SU-DHL-6 (cell line): ENCODE results near the gene ADCYAP1R1.

Experiments used
- H2AFZ ChIP-seq: fragments of 200-600 bp; sonication (generic); 2 replicates; pipeline ENCODE4 v1.6.1; 2014; ENCODE audit warnings: low read depth, mild to moderate bottlenecking, moderate library complexity, mixed read lengths, antibody characterized with exemption, low read length; ENCODE audit not compliant: severe bottlenecking
- H3F3A ChIP-seq: fragments of 200-600 bp; shearing (Covaris generic); 2 replicates; pipeline ENCODE4 v1.6.0; 2016; ENCODE audit warnings: antibody characterized with exemption, mild to moderate bottlenecking; ENCODE audit not compliant: insufficient read depth
- H3K27ac ChIP-seq: fragments of 200-600 bp; sonication (generic); 2 replicates; pipeline ENCODE4 v1.5.1; 2016; ENCODE audit warnings: low read depth, mild to moderate bottlenecking, low read length, moderate library complexity, mixed read lengths
- H3K27me3 ChIP-seq: fragments of 200-600 bp; sonication (generic), shearing (Covaris generic); 2 replicates; pipeline ENCODE4 v1.6.0; 2014; ENCODE audit warnings: mild to moderate bottlenecking, low read length
- H3K36me3 ChIP-seq: fragments of 200-600 bp; sonication (generic); 2 replicates; pipeline ENCODE4 v1.6.1; 2014; ENCODE audit warnings: mild to moderate bottlenecking, low read length, mixed read lengths
- H3K4me2 ChIP-seq: fragments of 300-600, 200-600 bp; shearing (Covaris generic), sonication (generic); 2 replicates; pipeline ENCODE4 v1.6.0; 2014; ENCODE audit warnings: low read length, low read depth, mild to moderate bottlenecking; ENCODE audit not compliant: poor library complexity, severe bottlenecking
- H3K4me3 ChIP-seq: fragments of 200-600 bp; sonication (generic); 2 replicates; pipeline ENCODE4 v1.5.1; 2014; ENCODE audit warnings: antibody characterized with exemption, low read length, mild to moderate bottlenecking, mixed read lengths; ENCODE audit not compliant: insufficient read depth, poor library complexity, severe bottlenecking
- H3K79me2 ChIP-seq: fragments of 200-600 bp; sonication (generic); 2 replicates; pipeline ENCODE4 v1.6.1; 2014; ENCODE audit warnings: mild to moderate bottlenecking, low read length, moderate library complexity; ENCODE audit not compliant: insufficient read depth
- H3K9ac ChIP-seq: fragments of 200-600 bp; sonication (generic); 2 replicates; pipeline ENCODE4 v1.7.0; 2014; ENCODE audit warnings: mild to moderate bottlenecking, low read length
- H3K9me2 ChIP-seq: fragments of 200-600 bp; sonication (generic); replicated peaks from 2 replicates; pipeline ENCODE4 v1.6.1; 2014; ENCODE audit warnings: low read length; ENCODE audit not compliant: insufficient read depth
- H3K9me3 ChIP-seq: fragments of 200-600 bp; sonication (generic); 2 replicates; pipeline ENCODE4 v1.6.1; 2014; ENCODE audit warnings: low read length, mixed read lengths; ENCODE audit not compliant: insufficient read depth
- H4K20me1 ChIP-seq: fragments of 200-600 bp; sonication (generic); 2 replicates; pipeline ENCODE4 v1.6.1; 2014; ENCODE audit warnings: low read depth, mild to moderate bottlenecking, antibody characterized with exemption, low read length, moderate library complexity, mixed read lengths
- CTCF ChIP-seq: fragments of 200-600 bp; sonication (generic); IDR thresholded peaks from one replicate; pipeline ENCODE4 v1.5.1; 2017; ENCODE audit warnings: antibody characterized with exemption, mild to moderate bottlenecking, low read length, moderate library complexity; ENCODE audit not compliant: insufficient read depth, poor library complexity, severe bottlenecking
- EZH2phosphoT487 ChIP-seq: fragments of 200-600 bp; sonication (generic), shearing (Covaris generic); conservative IDR thresholded peaks from 2 replicates; pipeline ENCODE4 v1.6.1; 2018; ENCODE audit warnings: mild to moderate bottlenecking, antibody characterized with exemption, low read length, moderate library complexity, mixed read lengths

Gene ADCYAP1R1

DNA sequence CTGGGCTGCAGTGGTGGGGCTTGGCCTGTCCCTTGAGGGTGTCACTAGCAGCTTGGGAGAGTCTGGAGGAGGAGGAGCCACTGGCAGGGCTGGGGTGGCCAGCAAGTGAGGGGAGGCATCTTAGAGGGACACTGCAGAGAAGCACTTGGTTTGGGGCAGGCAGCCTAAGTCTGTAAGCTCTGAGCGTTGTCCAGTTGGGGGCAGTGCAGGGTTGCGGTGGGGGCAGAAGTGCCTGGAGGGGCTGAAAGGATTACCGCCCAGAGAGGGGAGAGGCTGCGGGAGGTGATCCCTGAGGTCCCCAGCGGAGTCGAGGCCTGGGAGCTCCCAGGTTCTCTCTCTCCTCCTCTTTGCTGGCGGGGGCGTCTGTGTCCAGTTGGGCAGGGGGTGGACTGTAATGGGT lies 7.4 kb downstream of the ADCYAP1R1 start:
- no peaks in the 10 kb centered on the region for H3K79me2 ChIP-seq
- no peak overlapping the region for H3K4me2 ChIP-seq
- TF ChIP-seq EZH2phosphoT487 (no peak), CTCF (no peak)
- no peak overlapping the region for H3K4me3 ChIP-seq
- no peaks in the 10 kb centered on the region for H3K9me2 ChIP-seq
- H4K20me1 ChIP-seq: no peaks in the 10 kb centered on the region
- H3K9me3 ChIP-seq: no peaks in the 10 kb centered on the region
- H3K27me3 ChIP-seq: no peaks in the 10 kb centered on the region
- H2AFZ ChIP-seq: no peak overlapping the region
- no peak overlapping the region for H3K27ac ChIP-seq
- H3K9ac ChIP-seq: no peak overlapping the region
- no peaks in the 10 kb centered on the region for H3K36me3 ChIP-seq
- no peaks in the 10 kb centered on the region for H3F3A ChIP-seq

DNA sequence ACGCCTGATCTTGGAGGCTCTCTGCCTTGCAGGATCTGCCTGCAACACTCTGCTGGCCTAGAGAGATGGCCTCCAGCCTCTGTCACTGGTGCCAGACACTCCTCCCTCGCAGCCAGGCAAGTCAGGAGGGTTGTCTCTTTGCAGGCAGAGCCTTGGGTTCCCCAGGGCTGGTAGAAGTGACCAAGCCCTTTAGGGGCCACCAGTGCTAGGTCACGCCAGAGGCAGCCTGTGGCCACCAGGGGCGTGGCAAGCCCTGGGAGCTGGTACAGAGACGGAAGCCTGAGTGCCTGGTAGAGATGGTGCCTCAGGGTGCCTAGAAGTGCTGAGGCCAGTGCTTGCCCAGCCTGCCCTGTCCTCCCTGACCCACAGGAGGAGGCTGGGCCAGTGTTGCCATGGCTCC lies 9.1 kb downstream of the ADCYAP1R1 start:
- Histone ChIP-seq H3K79me2 (no peaks in the 10 kb centered on the region), H3K27ac (no peak overlapping the region), H4K20me1 (no peaks in the 10 kb centered on the region), H2AFZ (no peak overlapping the region), H3K27me3 (no peaks in the 10 kb centered on the region), H3K4me2 (no peak overlapping the region), H3K36me3 (no peaks in the 10 kb centered on the region), H3F3A (no peaks in the 10 kb centered on the region), H3K9ac (no peak overlapping the region), H3K9me3 (no peaks in the 10 kb centered on the region), H3K4me3 (no peak overlapping the region), H3K9me2 (no peaks in the 10 kb centered on the region)
- no peak for TF ChIP-seq CTCF
- TF ChIP-seq EZH2phosphoT487: no peak

GRCh38 chr7:31062746-31063435 lies 10.8 kb downstream of the ADCYAP1R1 start:
- no peaks in the 10 kb centered on the region for H3K36me3 ChIP-seq
- TF ChIP-seq EZH2phosphoT487: no peak
- TF ChIP-seq CTCF: no peak
- H3K4me3 ChIP-seq: no peak overlapping the region
- H3K9me3 ChIP-seq: no peaks in the 10 kb centered on the region
- no peak overlapping the region for H2AFZ ChIP-seq
- H3K27ac ChIP-seq: no peak overlapping the region
- H3K27me3 ChIP-seq: no peaks in the 10 kb centered on the region
- H3K9me2 ChIP-seq: no peaks in the 10 kb centered on the region
- H4K20me1 ChIP-seq: no peaks in the 10 kb centered on the region
- H3F3A ChIP-seq: no peaks in the 10 kb centered on the region
- no peak overlapping the region for H3K4me2 ChIP-seq
- H3K79me2 ChIP-seq: no peaks in the 10 kb centered on the region
- H3K9ac ChIP-seq: no peak overlapping the region
